ENCODE results near the gene CLIC3. TPM values are rescaled to one million over a fixed set of nuclear protein-coding genes. Genes with fewer than 3 reads are reported as not detected.

Gene CLIC3
- total RNA-seq, 3 donors from 2014 or later (not counting 1 experiment from before 2014, with no cell fraction given) = 144 to 286 (median 161) TPM

DNA sequence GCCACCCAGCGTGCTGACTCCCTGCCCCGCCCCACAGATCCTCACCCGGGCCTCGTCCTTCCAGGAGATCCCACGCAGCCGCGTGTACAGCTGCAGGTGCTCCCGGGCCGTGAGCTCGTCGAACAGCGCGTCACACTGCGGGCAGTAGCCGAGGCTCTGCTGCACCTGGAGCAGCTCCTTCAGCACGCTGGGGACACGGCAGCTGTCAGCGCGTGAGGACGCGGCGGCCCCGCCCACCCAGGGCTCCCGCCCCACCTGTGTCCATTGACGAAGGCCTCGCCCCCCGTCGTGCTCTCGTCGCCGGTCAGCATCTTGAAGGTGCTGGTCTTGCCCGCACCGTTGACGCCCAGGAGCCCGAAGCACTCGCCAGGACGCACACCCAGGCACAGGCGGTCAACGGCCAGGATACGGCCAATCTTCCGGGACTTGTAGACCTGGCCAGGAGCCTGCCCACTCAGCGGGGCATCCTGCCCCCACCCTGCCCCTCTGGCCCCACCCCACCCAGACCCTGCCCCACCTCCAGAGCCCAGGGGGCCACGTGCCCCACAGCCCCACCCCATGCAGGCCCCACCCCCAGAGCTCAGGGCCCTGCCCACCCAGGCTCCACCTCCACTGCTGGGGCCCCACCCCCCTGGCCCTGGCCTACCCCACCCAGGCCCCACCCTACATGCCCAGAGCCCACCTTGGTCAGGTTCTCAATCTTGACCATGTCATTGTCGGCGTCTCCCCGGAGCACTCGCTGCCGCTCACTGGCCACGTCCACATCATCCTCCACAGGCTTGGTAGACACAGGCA, 13.8 kb upstream of the CLIC3 start:
- Mint-ChIP-seq H3K36me3 (no peaks in the 10 kb centered on the region), H3K4me3 (no peak overlapping the region), H3K4me1 (peaks cover 7 to 13% of the 10 kb centered on the region in 2 donors), H3K9me3 (no peaks in the 10 kb centered on the region), H3K27ac (no peak overlapping the region), H3K27me3 (ENCODE audit: low read depth in 2 of 2) (no peaks in the 10 kb centered on the region)
- H3K4me3 ChIP-seq (ENCODE audit: low read length) = no peak overlapping the region
- H3K27me3 ChIP-seq (ENCODE audit: control insufficient read depth, insufficient read depth, low read length) = no peaks in the 10 kb centered on the region
- intact Hi-C loops (cut with micrococcal nuclease) = no loop called here
- ATAC-seq (no peak), DNase-seq (no peak)
- H3K4me1 ChIP-seq (ENCODE audit: control insufficient read depth, insufficient read depth, low read length) = peaks cover 15% of the 10 kb centered on the region
- TF ChIP-seq CTCF (IDR thresholded peaks at IDR 0.05) = no peak
- H3K27ac ChIP-seq (ENCODE audit: low read length) = no peak overlapping the region
- WGBS (ENCODE audit: insufficient coverage) = 97% methylated on average over 48 of the region's 49 CpGs
- H3K36me3 ChIP-seq (ENCODE audit: control insufficient read depth, insufficient read depth, low read length) = peaks cover 50% of the 10 kb centered on the region
- H3K9me3 ChIP-seq (ENCODE audit: control insufficient read depth, insufficient read depth, low read length) = no peaks in the 10 kb centered on the region

- Histone ChIP-seq H3K36me3 (ENCODE audit: control insufficient read depth, insufficient read depth, low read length) (peaks cover 41% of the 10 kb centered on the region), H3K27ac (ENCODE audit: low read length) (no peak overlapping the region), H3K9me3 (ENCODE audit: control insufficient read depth, insufficient read depth, low read length) (no peaks in the 10 kb centered on the region), H3K4me1 (ENCODE audit: control insufficient read depth, insufficient read depth, low read length) (peaks cover 19% of the 10 kb centered on the region), H3K4me3 (ENCODE audit: low read length) (no peak overlapping the region), H3K27me3 (ENCODE audit: control insufficient read depth, insufficient read depth, low read length) (no peaks in the 10 kb centered on the region)
- WGBS (ENCODE audit: insufficient coverage) = 97% methylated on average over 18 of the region's 18 CpGs
- Mint-ChIP-seq H3K4me1 (peaks cover 15 to 22% of the 10 kb centered on the region in 2 donors), H3K9me3 (no peaks in the 10 kb centered on the region), H3K4me3 (no peak overlapping the region), H3K27me3 (ENCODE audit: low read depth in 2 of 2) (no peaks in the 10 kb centered on the region), H3K27ac (no peak overlapping the region), H3K36me3 (no peaks in the 10 kb centered on the region)
- DNase-seq (no peak), ATAC-seq (no peak)
- no peak for TF ChIP-seq CTCF (IDR thresholded peaks at IDR 0.05)
- intact Hi-C loops (cut with micrococcal nuclease) = no loop called here
Measured at GRCh38 chr9:137009217-137009616, 12.8 kb upstream of the CLIC3 start.

DNA sequence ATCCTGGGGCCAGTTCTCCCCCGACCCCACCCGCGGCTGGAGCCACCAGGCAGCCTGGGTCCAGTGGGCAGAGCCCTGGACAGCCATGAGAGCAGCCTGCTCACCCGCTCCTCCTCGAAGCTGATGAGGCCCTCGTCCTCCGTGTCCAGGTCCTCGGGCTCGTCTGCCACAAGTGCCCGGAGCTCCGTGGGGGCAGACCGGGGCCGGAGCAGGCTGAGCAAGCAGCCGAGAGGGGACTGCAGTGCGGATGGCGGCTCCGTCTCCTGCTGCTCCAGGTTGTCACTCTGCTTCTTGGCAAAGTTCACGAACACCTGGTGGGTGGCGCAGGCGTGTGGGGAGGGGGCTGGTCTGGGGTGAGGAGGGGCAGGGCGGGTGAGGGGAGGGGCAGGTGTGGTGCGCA, 11.9 kb upstream of the CLIC3 start:
- ATAC-seq (no peak), DNase-seq (no peak)
- 86% methylated on average over 21 of the region's 22 CpGs for WGBS (ENCODE audit: insufficient coverage)
- no peaks in the 10 kb centered on the region for H3K36me3 Mint-ChIP-seq
- Histone ChIP-seq H3K36me3 (ENCODE audit: control insufficient read depth, insufficient read depth, low read length) (peaks cover 32% of the 10 kb centered on the region), H3K4me3 (ENCODE audit: low read length) (no peak overlapping the region), H3K27me3 (ENCODE audit: control insufficient read depth, insufficient read depth, low read length) (no peaks in the 10 kb centered on the region), H3K4me1 (ENCODE audit: control insufficient read depth, insufficient read depth, low read length) (peaks cover 19% of the 10 kb centered on the region), H3K27ac (ENCODE audit: low read length) (no peak overlapping the region), H3K9me3 (ENCODE audit: control insufficient read depth, insufficient read depth, low read length) (no peaks in the 10 kb centered on the region)
- intact Hi-C loops (cut with micrococcal nuclease) = no loop called here
- H3K27ac Mint-ChIP-seq = no peak overlapping the region
- no peaks in the 10 kb centered on the region for H3K27me3 Mint-ChIP-seq (ENCODE audit: low read depth in 2 of 2)
- TF ChIP-seq CTCF (IDR thresholded peaks at IDR 0.05) = no peak
- no peaks in the 10 kb centered on the region for H3K9me3 Mint-ChIP-seq
- peaks cover 15 to 22% of the 10 kb centered on the region in 2 donors for H3K4me1 Mint-ChIP-seq
- no peak overlapping the region for H3K4me3 Mint-ChIP-seq
